ENCODE data around the gene ATP2B2.

The ATP2B2 gene

DNA sequence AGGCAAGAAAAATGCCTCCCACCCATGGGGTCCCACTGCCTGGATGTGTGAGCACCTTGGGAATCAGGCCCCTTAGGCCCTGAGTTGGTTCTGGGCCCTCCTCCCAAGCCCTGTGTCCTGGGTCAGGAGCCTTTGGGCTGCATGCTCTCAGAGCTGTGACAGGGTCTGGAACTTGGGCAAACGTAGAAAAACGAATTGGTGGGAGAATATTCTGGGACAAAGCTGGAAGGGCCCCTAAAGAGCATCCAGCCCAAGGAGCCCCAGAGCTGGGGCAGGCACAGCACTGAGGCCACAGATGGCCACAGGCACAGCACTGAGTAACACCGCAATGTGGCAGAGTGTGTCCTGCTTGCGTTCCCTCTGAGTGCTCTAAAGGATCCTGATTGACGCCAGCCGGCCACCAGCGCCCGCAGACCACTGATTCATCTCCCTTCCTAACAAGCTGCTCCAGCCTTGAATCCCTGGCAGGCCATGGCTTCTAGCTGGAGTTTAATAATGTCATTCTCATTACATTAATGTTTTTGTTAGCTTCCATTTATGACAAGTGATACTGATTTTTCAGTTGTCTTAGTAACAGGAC, 165.9 kb downstream of the ATP2B2 start:
- H3K4me3 ChIP-seq (ENCODE audit: low read depth, low read length), result no peak overlapping the region
- TF ChIP-seq MAX (IDR thresholded peaks at IDR 0.05; ENCODE audit: low read depth, low read length) (no peak), POLR2A (IDR thresholded peaks at IDR 0.05; ENCODE audit: extremely low read depth, insufficient read length) (no peak), MYC (IDR thresholded peaks at IDR 0.05; ENCODE audit: low read depth, low read length) (no peak)
- TF ChIP-seq, protein P1, sequence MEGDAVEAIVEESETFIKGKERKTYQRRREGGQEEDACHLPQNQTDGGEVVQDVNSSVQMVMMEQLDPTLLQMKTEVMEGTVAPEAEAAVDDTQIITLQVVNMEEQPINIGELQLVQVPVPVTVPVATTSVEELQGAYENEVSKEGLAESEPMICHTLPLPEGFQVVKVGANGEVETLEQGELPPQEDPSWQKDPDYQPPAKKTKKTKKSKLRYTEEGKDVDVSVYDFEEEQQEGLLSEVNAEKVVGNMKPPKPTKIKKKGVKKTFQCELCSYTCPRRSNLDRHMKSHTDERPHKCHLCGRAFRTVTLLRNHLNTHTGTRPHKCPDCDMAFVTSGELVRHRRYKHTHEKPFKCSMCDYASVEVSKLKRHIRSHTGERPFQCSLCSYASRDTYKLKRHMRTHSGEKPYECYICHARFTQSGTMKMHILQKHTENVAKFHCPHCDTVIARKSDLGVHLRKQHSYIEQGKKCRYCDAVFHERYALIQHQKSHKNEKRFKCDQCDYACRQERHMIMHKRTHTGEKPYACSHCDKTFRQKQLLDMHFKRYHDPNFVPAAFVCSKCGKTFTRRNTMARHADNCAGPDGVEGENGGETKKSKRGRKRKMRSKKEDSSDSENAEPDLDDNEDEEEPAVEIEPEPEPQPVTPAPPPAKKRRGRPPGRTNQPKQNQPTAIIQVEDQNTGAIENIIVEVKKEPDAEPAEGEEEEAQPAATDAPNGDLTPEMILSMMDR (IDR thresholded peaks at IDR 0.05; ENCODE audit: low read depth, low read length), result no peak
- DNase-seq (ENCODE audit: low read depth), result no peak

DNA sequence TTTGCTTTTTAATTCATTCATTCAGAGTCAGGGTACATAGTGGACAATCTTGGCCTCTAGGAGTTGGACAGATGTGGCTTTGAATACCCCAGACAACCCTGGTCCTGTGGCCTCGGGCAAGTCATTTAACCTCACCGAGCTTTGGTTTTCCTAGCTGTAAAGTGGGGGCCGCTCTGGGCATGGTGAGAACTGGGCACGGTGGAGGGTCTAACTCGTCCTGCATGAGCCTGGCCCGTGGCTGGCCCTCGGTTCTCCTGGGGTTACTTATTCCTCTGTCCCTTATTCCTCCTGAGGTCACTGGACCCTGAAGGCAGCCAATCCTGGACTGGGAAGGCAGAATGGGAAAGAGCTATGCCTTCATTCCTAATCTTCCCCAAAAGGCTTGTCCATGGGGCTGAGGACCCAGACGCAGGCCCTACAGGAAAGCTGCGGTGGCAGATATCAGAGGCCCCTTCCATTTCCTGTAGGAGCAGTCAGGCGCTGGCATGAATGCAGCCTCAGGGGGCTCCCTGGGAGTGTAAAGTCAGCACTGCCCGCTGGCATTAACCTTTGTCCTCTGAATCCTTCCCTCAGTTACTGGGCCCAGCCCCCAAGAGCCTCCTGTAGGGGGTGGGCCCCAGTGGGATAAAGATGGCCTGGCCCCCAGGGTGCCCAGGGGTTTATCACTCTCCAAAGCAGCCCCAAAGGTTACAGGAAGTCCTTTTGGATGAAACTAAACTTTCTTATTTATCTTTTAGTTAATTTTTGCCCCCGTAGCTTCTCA, 166.6 kb downstream of the ATP2B2 start:
- no peak for DNase-seq (ENCODE audit: low read depth)
- H3K4me3 ChIP-seq (ENCODE audit: low read depth, low read length), result no peak overlapping the region
- TF ChIP-seq MYC (IDR thresholded peaks at IDR 0.05; ENCODE audit: low read depth, low read length) (no peak), POLR2A (IDR thresholded peaks at IDR 0.05; ENCODE audit: extremely low read depth, insufficient read length) (no peak), MAX (IDR thresholded peaks at IDR 0.05; ENCODE audit: low read depth, low read length) (no peak)
- TF ChIP-seq, protein P1 (IDR thresholded peaks at IDR 0.05; ENCODE audit: low read depth, low read length), result no peak

- DNase-seq (ENCODE audit: low read depth), result no peak
- H3K4me3 ChIP-seq (ENCODE audit: low read depth, low read length), result no peak overlapping the region
- TF ChIP-seq POLR2A (IDR thresholded peaks at IDR 0.05; ENCODE audit: extremely low read depth, insufficient read length) (no peak), MYC (IDR thresholded peaks at IDR 0.05; ENCODE audit: low read depth, low read length) (no peak), MAX (IDR thresholded peaks at IDR 0.05; ENCODE audit: low read depth, low read length) (no peak)
- TF ChIP-seq, protein P1 (IDR thresholded peaks at IDR 0.05; ENCODE audit: low read depth, low read length), result no peak
These were observed 167.3 kb downstream of the ATP2B2 start for GRCh38 chr3:10338164-10338470.

DNA sequence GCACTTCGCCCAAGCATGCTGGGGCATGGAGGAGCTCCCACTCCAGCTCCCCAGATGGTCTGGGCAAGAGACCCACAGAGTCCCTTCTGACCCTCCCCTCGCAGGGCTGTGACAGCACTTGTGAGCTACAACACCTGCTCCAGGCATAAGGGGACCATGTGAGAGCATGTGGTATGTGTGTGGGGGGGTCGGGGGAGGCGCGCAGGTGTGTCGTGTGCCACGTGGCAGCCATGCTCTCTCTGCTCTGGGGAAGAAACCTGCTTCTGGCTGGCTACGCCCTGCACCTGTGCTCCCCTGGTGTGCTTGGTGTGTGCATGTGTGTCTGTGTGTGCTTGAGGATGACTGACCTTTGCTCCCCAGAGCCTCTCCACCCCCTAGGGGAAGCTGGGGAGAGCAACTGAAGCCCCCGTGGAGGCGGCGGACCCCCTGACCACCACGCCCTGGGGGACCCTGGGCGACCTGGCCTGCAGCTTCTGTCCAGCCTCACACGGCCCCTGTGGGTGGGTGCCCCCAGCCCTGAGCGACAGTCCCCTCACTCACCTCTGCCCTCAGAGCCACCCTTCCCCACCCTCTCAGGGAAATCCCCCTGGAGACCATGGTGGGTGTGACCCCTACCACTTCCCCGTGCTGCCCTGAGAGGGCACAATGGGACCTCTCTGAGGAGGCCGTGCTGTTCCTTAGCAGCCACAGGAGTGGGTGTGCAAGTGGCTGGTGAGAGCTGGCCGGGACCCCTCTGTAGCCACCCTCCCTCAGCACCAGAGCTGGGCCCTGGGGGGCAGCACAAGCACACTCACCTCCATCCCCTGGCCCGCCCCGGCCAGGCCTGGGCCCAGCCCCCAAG, 167.8 kb downstream of the ATP2B2 start:
- TF ChIP-seq MYC (IDR thresholded peaks at IDR 0.05; ENCODE audit: low read depth, low read length) (no peak), POLR2A (IDR thresholded peaks at IDR 0.05; ENCODE audit: extremely low read depth, insufficient read length) (no peak), MAX (IDR thresholded peaks at IDR 0.05; ENCODE audit: low read depth, low read length) (no peak)
- TF ChIP-seq, protein P1 (IDR thresholded peaks at IDR 0.05; ENCODE audit: low read depth, low read length), result no peak
- H3K4me3 ChIP-seq (ENCODE audit: low read depth, low read length), result no peak overlapping the region
- no peak for DNase-seq (ENCODE audit: low read depth)

GRCh38 chr3:10336761-10337160, 168.6 kb downstream of the ATP2B2 start:
- TF ChIP-seq MAX (IDR thresholded peaks at IDR 0.05; ENCODE audit: low read depth, low read length) (no peak), POLR2A (IDR thresholded peaks at IDR 0.05; ENCODE audit: extremely low read depth, insufficient read length) (no peak), MYC (IDR thresholded peaks at IDR 0.05; ENCODE audit: low read depth, low read length) (no peak)
- TF ChIP-seq, protein P1 (IDR thresholded peaks at IDR 0.05; ENCODE audit: low read depth, low read length), result no peak
- DNase-seq (ENCODE audit: low read depth), result no peak
- no peak overlapping the region for H3K4me3 ChIP-seq (ENCODE audit: low read depth, low read length)
